Endothelial cell of umbilical vein (primary cell): Measurements from ENCODE around the gene NXPE3. TPM values are rescaled to one million over a fixed set of nuclear protein-coding genes. Genes with fewer than 3 reads are reported as not detected.

ENCODE experiments used
- BruUV-seq: library from RNA; stranded (reverse); fragments of 400-500 nt; replicated peaks from 2 replicates; lab custom pipeline; 2021; lab: Mats Ljungman, UMichigan
- CTCF ChIA-PET: fragments of 300-600, 350-600 bp; sonication (Branson Sonifier 250); formaldehyde crosslinking; loops from one replicate; lab custom pipeline; 2021; ENCODE audit warnings: antibody characterized with exemption, inconsistent platforms; lab: Charles Lee
- POLR2A ChIA-PET: fragments of 300-600, 350-600 bp; sonication (Branson Sonifier 250); formaldehyde crosslinking; loops from one replicate; lab custom pipeline; 2021; ENCODE audit warnings: antibody characterized with exemption, inconsistent platforms; lab: Charles Lee
- DNase-seq: peaks from one replicate; pipeline ENCODE4 v3.0.0-alpha.2; 2011; ENCODE audit warnings: low read depth, low spot score
- FAIRE-seq: peaks from 2 replicates; lab custom pipeline; 2011; peaks lifted over from hg19 to GRCh38; lab: Jason Lieb, UNC
- H2AFZ ChIP-seq: 2 replicates; pipeline ENCODE4 v1.6.0; 2012; ENCODE audit warnings: low read depth, low read length, control low read depth, inconsistent platforms
- H3K27ac ChIP-seq: 2 replicates; pipeline ENCODE4 v1.5.1; 2011; ENCODE audit warnings: low read depth, mild to moderate bottlenecking, control low read depth, low read length, moderate library complexity; ENCODE audit not compliant: insufficient read depth
- H3K27me3 ChIP-seq, 2 experiments: 2 replicates each; pipeline versions ENCODE4 v1.6.0 to v1.6.1; 2011; ENCODE audit warnings: low read length in 2 of 2, mixed read lengths in 1 of 2; ENCODE audit not compliant: control insufficient read depth in 2 of 2, insufficient read depth in 2 of 2
- H3K36me3 ChIP-seq, 2 experiments: 2 replicates in 1 of 2; 3 replicates in 1 of 2; pipeline ENCODE4 v1.5.1; 2011; ENCODE audit warnings: low read length in 2 of 2, mild to moderate bottlenecking in 1 of 2, moderate library complexity in 1 of 2; ENCODE audit not compliant: control insufficient read depth in 2 of 2, insufficient read depth in 2 of 2; ENCODE audit errors: extremely low read depth in 1 of 2
- H3K4me1 ChIP-seq: 3 replicates; pipeline ENCODE4 v1.5.1; 2011; ENCODE audit warnings: mild to moderate bottlenecking, low read length; ENCODE audit not compliant: control insufficient read depth, insufficient read depth; ENCODE audit errors: extremely low read depth
- H3K4me2 ChIP-seq: 2 replicates; pipeline ENCODE4 v1.6.1; 2011; ENCODE audit warnings: low read length, control low read depth, mixed read lengths; ENCODE audit not compliant: insufficient read depth
- H3K4me3 ChIP-seq, 3 experiments: fragments of 200-600 bp in 1 of 3; sonication (generic), shearing (Covaris generic) in 1 of 3; replicated peaks in 1 of 3; 2 replicates each; pipeline ENCODE4 v1.5.1; 2011 to 2016; ENCODE audit warnings: control low read depth in 3 of 3, low read length in 3 of 3, mild to moderate bottlenecking in 2 of 3, inconsistent platforms in 1 of 3, low read depth in 1 of 3, moderate library complexity in 1 of 3; ENCODE audit not compliant: insufficient read depth in 1 of 3
- H3K79me2 ChIP-seq: 2 replicates; pipeline ENCODE4 v1.6.0; 2012; ENCODE audit warnings: low read length, inconsistent platforms; ENCODE audit not compliant: control insufficient read depth, insufficient read depth
- H3K9ac ChIP-seq: replicated peaks from 2 replicates; pipeline ENCODE3; 2011; ENCODE audit warnings: low read length, control low read depth; ENCODE audit not compliant: insufficient read depth; ENCODE audit errors: extremely low read depth
- H3K9me1 ChIP-seq: replicated peaks from 3 replicates; pipeline ENCODE4 v1.6.0; 2011; ENCODE audit warnings: mild to moderate bottlenecking, low read length; ENCODE audit not compliant: control insufficient read depth, insufficient read depth; ENCODE audit errors: extremely low read depth
- H3K9me3 ChIP-seq: replicated peaks from 2 replicates; pipeline ENCODE4 v1.5.1; 2012; ENCODE audit warnings: low read length, inconsistent platforms; ENCODE audit not compliant: control insufficient read depth, insufficient read depth
- H4K20me1 ChIP-seq: replicated peaks from 2 replicates; pipeline ENCODE3; 2011; ENCODE audit warnings: mild to moderate bottlenecking, low read length; ENCODE audit not compliant: control insufficient read depth, insufficient read depth; ENCODE audit errors: extremely low read depth
- CTCF ChIP-seq, 2 donors: IDR thresholded peaks; 1 replicate in 1 of 2; 2 replicates in 1 of 2; pipeline ENCODE4 v1.5.1; 2011; ENCODE audit warnings: low read length in 2 of 2, mild to moderate bottlenecking in 2 of 2, moderate library complexity in 2 of 2, control low read depth in 1 of 2, inconsistent platforms in 1 of 2, low read depth in 1 of 2; ENCODE audit not compliant: insufficient read depth in 1 of 2; ENCODE audit errors: extremely low read depth in 1 of 2
- EZH2 ChIP-seq: IDR thresholded peaks from 2 replicates; pipeline ENCODE4 v1.6.1; 2012; ENCODE audit warnings: borderline replicate concordance, low read depth, mild to moderate bottlenecking, moderate library complexity, low read length, inconsistent platforms; ENCODE audit not compliant: severe bottlenecking
- FOS ChIP-seq: IDR thresholded peaks from 2 replicates; pipeline ENCODE4 v1.6.1; 2011; ENCODE audit warnings: mild to moderate bottlenecking, low read length, moderate library complexity, borderline replicate concordance; ENCODE audit not compliant: insufficient read depth
- GATA2 ChIP-seq: IDR thresholded peaks from 2 replicates; pipeline ENCODE4 v1.7.0; 2011; ENCODE audit warnings: low read depth, mild to moderate bottlenecking, moderate library complexity, mixed read lengths, low read length; ENCODE audit not compliant: insufficient read length, insufficient read depth
- JUN ChIP-seq: IDR thresholded peaks from 2 replicates; pipeline ENCODE4 v1.6.1; 2011; ENCODE audit warnings: borderline replicate concordance, low read depth; ENCODE audit not compliant: insufficient read length, insufficient read depth
- MAX ChIP-seq: IDR thresholded peaks from 2 replicates; pipeline ENCODE4 v1.6.1; 2011; ENCODE audit not compliant: insufficient read depth, insufficient read length
- MYC ChIP-seq: IDR thresholded peaks from one replicate; pipeline ENCODE4 v1.6.1; 2011; ENCODE audit warnings: mild to moderate bottlenecking, low read depth, low read length
- POLR2A ChIP-seq: IDR thresholded peaks from 2 replicates; pipeline ENCODE4 v1.6.1; 2012; ENCODE audit warnings: low read depth, mild to moderate bottlenecking, control low read depth, low read length
- POLR2AphosphoS5 ChIP-seq: IDR thresholded peaks from 2 replicates; pipeline ENCODE4 v1.6.1; 2012; ENCODE audit warnings: low read depth, mild to moderate bottlenecking, control low read depth, low read length, moderate library complexity; ENCODE audit not compliant: insufficient read depth
- dilution Hi-C: fragments of 300-500 bp; cut with MboI; formaldehyde crosslinking; loops from one replicate; pipeline ENCODE4 v1.15.0; 2019; ENCODE audit warnings: low sequenced_read_pairs; ENCODE audit not compliant: extremely low pct_ligation_motif_present
- intact Hi-C: fragments of 100-400 bp; cut with micrococcal nuclease; formaldehyde crosslinking; loops from one replicate; pipeline ENCODE4 v1.10.0; 2022
- polyA plus RNA-seq, 4 experiments: library from polyadenylated mRNA; depleted of rRNA in 3 of 4; stranded (reverse) in 3 of 4; unstranded in 1 of 4; fragments of >200 nt; gene quantifications; 2 replicates each; pipeline versions ENCODE4 v1.2.1 to v1.2.3, GENCODE V29; 2011 to 2012; ENCODE audit warnings: missing spikeins in 1 of 4
- total RNA-seq: library from RNA; stranded (reverse); gene quantifications from 2 replicates; pipeline ENCODE4 v1.2.3, GENCODE V29; 2021

NXPE3 gene
- total and polyA plus RNA-seq, 2 donors (not counting 3 experiments of a cell fraction or from before 2014, with no cell fraction given) = 13.7 to 20.3 TPM

DNA sequence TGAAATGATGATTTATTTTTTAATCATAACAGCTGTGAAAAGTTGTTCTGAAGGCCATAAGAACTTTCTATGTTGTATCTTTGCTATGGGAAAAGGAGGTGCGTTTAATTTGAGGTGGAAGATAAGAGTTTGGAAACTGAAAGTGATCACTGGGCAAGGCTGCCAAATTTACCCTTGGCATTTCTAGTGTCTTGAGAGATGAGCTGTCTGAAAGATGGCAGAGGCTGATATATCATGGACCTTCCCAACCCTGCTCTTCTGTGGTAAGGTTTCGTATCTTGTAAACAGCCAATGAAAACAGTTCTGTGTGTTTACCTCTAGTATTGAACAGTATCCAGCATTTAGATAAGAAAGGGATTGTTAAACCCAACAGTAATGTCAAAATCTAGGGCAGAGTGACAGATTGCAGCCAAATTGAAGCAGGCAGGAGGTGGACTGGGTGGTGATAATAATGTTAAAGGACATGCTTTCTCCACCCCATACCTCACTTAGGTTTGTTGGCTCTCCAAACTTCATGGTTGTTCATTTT is 54.5 kb downstream of the NXPE3 start:
- no peaks in the 10 kb centered on the region for H3K9me1 ChIP-seq
- intact Hi-C loops (no loop called here), dilution Hi-C loops (no loop called here)
- no peak overlapping the region for H2AFZ ChIP-seq
- H3K4me1 ChIP-seq = peaks cover 7% of the 10 kb centered on the region
- no peak overlapping the region for H3K4me2 ChIP-seq
- CTCF ChIA-PET = no interaction called here
- H3K79me2 ChIP-seq = no peaks in the 10 kb centered on the region
- no peak overlapping the region for H3K4me3 ChIP-seq
- DNase-seq (no peak), FAIRE-seq (no peak)
- H4K20me1 ChIP-seq = no peaks in the 10 kb centered on the region
- no TSS peak for BruUV-seq
- no peaks in the 10 kb centered on the region for H3K9me3 ChIP-seq
- TF ChIP-seq MAX (no peak), GATA2 (no peak), POLR2A (no peak), FOS (no peak), POLR2AphosphoS5 (no peak), CTCF (IDR thresholded peaks at IDR 0.05; ENCODE audit: extremely low read depth in 1 of 2, insufficient read depth in 1 of 2, low read depth in 1 of 2, low read length in 2 of 2) (no peak), JUN (no peak), MYC (no peak), EZH2 (no peak)
- POLR2A ChIA-PET = no interaction called here
- no peaks in the 10 kb centered on the region for H3K27me3 ChIP-seq
- H3K9ac ChIP-seq = no peak overlapping the region
- no peaks in the 10 kb centered on the region for H3K36me3 ChIP-seq
- H3K27ac ChIP-seq = no peak overlapping the region
